ENCODE measurements around the gene CEP170B. TPM values are rescaled to one million over a fixed set of nuclear protein-coding genes. Genes with fewer than 3 reads are reported as not detected.
A peak's percentile ranks its signal among the peaks of the same experiment; 100 is the strongest.
"Not testable (repeated sequence)": the region's sequence is repeated elsewhere in the genome, so short reads cannot be mapped to it uniquely, and the experiment has no call there.

CEP170B gene
- total RNA-seq, 1 donor from 2014 or later = 38.3 TPM

- no peak for DNase-seq (ENCODE audit: low spot score)
Observed at GRCh38 chr14:104888489-104889374, 23.7 kb downstream of the CEP170B start.

- no peak for DNase-seq (ENCODE audit: low spot score)
Observed at GRCh38 chr14:104889375-104889757, 24.3 kb downstream of the CEP170B start.

GRCh38 chr14:104890292-104890691 is 25.2 kb downstream of the CEP170B start:
- not testable (repeated sequence) for DNase-seq (ENCODE audit: low spot score)

- DNase-seq (ENCODE audit: low spot score) = peak; percentile 68
Observed at GRCh38 chr14:104891121-104891551, 26.1 kb downstream of the CEP170B start.

DNA sequence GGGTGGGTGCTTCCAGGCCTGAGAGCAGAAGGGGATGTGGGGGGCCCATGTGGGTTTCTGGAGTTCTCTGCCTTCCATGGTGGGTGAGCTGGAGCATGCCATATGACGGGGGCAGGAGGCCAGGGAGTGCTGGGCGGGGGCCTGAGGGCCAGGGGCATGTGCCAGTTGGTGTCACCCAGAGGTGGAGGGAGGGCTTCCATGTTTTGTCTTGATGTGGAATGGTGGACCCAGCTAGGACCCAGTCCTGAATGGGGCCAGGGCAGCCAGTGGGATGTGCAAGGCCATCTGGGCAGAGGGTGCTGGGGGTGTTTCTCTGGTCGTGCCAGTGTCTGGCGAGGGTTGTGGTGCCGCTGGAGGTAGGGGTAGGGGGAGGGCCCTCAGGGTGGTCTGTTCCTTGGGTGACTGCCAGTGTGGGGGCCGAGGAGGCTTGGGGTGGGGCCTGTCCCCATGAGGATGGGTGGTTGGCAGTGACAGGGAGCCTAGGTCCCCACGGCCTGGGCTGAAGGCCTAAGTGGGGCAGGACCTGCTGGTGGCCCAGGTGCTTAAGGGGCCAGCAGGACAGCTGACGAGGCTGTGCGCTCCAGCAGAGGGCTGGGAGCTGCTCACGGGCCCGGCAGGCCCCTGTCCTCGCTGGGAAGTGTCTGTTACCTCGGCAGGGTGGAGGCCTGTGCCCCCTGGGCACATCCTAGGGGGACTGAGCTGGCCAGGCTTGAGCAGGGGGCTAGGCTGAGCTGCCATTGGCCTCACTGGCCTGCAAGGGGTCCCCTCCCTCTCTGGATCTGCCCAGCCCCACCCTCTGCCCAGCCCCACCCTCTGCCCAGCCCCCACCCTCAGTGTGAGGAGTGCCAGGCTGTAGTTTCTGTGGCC is 26.8 kb downstream of the CEP170B start:
- peak; percentile 79 for DNase-seq (ENCODE audit: low spot score)

DNA sequence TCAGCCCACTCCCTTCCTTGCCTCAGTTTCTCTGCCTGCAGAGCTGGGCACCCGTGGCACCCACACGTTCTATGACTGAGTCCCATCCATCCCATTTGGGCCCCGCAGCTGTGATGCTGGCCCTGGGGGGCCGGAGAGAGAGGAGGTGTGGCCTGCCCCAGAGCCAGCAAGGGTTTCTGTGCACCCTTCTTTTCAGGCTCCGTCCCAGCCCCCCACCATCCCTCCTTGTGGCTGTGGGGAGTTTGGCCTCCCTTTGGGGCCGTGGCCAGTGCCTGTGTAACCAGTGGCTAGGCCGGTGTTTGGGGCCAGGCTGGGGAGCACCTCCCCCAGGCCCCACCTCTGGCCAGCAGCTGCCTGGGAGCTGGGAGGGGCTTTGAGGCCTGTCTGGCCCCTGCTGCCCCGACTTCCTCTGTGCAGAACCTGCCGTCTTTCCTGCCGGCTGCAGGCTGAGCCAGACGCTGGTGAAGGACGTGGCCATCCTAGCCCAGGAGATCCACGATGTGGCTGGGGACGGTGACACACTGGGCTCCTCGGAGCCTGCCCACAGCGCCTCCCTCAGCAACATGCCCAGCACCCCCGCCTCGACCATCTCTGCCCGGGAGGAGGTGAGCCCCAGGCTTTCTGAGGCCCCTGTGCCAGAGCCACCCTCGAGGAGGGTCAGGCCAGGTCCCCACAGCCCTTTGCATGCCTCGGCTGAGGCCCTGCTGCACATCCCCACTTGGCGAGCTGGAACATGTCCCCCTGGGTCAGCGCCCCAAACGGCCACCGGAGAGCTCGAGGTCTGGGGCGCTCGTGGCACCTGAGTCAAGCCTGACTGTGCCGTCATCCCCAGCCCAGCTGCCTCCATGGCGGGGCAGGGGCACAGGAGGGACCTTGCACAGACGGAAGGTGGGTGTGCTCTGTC is 27.7 kb downstream of the CEP170B start:
- peak; percentile 84 for DNase-seq (ENCODE audit: low spot score)

DNA sequence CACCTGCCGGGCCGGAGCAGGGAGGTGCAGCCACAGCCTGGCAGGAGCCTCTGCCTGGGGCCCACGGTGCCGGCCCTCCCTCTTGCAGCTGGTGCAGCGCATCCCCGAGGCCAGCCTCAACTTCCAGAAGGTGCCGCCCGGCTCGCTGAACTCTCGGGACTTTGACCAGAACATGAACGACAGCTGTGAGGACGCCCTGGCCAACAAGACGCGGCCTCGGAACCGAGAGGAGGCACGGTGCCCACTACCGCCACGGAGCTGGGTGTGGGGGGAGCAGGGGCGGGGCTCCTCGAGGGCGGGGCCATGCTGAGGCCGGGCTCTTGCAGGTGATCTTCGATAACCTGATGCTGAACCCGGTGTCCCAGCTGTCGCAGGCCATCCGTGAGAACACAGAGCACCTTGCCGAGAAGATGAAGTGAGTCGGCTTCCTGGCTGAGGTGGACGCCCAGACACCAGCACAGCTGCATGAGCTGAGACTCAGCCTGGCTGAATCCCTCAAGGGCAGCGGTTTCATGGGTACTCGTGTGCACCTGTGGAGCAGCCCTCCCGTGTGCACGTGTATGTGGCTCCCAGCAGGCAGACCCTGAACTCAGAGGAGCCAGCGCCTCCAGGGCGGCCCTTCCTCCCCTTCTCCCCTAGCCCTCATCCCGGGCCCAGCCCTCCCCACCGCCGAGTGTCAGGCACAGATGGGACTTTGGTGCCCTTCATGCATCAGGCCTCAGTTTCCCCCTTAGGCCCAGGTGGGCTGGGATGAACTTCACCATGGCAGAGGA is 28.6 kb downstream of the CEP170B start:
- peak; percentile 89 for DNase-seq (ENCODE audit: low spot score)

DNA sequence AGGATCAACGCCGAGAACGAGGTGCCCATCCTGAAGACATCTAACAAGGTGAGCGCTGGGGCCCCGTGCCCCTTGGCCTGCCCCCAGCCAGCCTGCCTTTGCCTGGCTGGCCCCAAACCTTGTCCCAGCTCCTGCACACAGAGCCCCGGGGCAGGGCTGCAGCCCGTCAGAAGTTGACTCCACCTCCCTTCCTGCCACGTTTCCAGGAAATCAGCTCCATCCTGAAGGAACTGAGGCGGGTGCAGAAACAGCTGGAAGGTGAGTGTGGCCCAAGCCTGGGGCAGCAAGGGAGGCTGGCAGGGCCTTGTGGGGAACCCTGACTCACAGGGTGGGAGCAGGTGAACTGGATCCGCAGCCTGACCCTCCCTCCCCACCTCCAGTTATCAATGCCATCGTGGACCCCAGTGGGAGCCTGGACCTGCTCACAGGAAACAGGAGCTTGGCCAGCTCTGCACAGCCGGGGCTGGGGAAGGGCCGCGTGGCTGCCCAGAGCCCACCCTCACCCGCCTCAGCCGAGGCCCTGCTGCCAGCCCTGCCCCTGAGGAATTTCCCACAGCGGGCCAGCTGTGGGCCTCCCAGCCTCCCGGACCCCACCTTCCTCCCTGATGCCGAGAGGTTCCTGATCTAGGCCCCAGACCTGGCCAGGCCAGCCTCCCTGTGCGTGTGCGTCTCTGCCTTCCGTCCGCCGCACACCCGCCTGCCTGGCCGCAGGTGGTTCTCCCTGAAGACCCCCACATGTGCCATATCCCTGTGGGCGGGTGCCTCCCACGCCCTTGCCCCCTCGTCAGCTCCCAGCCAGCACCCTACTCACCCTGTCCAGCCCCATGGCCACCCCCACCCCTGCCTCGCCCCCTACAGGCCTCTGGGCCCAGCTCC is 29.5 kb downstream of the CEP170B start:
- no peak for DNase-seq (ENCODE audit: low spot score)

GRCh38 chr14:104895207-104895785 is 30.2 kb downstream of the CEP170B start:
- no peak for DNase-seq (ENCODE audit: low spot score)

DNA sequence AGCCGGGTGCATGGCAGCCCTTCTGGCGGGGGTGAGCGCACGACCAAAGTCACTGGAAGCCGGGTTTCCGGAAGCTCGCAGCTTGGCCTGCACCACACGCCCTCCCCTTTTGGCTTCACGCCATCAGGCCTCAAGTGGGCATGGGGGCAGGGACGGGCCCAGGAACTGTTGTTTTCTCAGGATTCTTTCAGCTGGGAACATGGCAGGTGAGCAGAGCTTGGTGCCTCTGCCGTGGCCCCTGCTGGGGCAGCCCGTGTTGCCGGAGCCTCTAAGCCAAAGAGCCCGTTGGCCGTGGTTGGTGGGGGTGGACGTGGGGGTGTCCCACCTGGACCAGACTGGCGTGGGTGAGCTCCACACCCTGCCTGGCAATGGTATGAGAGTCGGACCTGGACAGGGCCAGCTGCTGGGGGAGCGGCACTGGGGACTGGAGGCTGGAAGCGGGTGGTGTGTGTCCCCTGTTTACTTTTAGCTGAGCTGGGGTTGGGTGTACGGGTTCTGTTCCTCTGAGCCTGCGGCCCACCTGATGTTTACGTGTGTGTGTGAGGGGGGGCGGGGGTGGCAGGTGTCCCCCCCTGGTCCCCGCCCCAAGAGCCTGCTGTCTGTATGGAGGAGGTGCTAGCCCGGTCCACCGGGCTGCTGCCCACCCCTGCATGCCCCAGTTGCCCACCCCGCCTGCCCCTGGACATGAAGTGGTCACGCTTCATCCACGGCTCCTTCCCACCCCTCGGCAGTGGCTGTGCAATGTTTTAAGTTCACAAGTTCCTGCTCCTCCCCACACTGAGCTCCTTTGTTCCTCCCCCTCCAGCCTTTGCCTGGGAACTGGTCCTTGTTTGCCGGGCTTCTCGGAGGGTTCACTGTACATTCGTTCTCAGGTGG is 31.0 kb downstream of the CEP170B start:
- no peak for DNase-seq (ENCODE audit: low spot score)

- DNase-seq (ENCODE audit: low spot score) = no peak
Observed at GRCh38 chr14:104897330-104898194, 32.5 kb downstream of the CEP170B start.

DNA sequence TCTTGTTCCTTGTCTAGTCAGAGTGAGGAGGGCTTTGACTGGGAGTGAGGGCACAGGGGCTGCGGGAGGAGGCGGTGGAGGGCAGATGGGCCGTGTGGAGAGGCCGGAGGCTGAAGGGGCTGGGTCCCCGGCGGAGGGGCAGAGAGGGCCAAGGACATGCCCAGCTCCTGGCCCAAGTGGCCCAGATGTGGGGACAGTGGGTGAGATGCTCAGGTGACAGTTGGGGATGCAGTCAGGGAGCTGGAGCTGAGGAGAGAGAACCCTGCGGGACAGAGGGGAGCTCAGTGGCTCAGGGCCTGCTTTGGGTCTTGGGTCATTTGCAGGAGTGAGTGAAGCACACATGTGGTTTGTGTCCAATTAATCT is 33.1 kb downstream of the CEP170B start:
- no peak for DNase-seq (ENCODE audit: low spot score)

DNA sequence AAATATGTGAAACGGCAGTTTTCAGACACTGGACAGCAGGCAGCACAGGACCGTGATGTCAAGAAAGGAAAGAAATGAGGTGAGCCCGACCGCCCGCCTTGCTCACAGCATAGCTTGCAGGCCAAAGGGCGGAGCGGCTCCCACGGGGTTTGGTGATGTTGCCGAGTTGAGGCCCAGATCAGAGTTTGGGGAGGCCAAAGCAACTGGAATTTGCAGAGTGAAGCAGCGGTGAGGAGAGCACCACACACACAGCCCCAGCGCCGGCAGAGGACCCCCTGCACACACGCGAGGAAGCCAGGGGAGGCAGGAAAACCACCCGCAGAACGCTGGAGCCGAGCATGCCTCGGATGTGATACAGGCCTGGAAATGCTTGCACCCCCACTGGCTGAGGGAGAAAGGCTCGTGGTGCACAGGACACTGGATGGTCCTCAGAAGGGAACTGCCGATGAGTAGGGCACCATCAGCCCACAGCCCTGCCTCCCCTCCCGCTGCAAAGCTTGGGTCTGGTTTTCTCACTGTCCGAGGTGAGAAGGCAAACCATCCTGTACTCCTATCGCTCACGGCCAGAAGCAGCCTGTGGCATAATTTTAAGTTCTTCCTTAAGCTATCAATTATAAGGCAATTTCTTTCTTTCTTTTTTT is 33.9 kb downstream of the CEP170B start:
- DNase-seq (ENCODE audit: low spot score) = no peak

DNA sequence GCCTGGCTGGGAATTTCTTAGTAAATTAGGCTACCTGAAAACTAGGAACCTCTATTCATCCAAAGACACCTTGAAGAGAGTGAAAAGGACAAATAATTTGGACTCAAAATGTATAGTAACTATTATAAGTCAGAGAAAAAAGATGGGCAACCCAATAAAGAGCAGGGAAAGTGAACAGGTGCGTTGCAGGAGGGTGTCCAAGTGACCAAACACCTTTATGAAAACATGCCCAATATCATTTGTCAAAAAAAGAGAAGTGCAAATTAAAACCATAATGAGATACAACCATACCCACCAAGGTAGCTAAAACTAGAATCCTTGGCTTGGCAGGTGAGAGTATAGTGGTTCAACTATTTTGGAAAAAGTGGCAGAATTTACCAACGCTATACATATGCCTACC is 34.7 kb downstream of the CEP170B start:
- no peak for DNase-seq (ENCODE audit: low spot score)

- no peak for DNase-seq (ENCODE audit: low spot score)
Observed at GRCh38 chr14:104900639-104901512, 35.8 kb downstream of the CEP170B start.

Data from mesenteric fat pad (tissue), 1 donor.